Measurements from ENCODE around the gene MARCHF7. TPM values are rescaled to one million over a fixed set of nuclear protein-coding genes. Genes with fewer than 3 reads are reported as not detected.
A peak's percentile ranks its signal among the peaks of the same experiment; 100 is the strongest.

The MARCHF7 gene
- total RNA-seq, 1 donor = 191 TPM

DNA sequence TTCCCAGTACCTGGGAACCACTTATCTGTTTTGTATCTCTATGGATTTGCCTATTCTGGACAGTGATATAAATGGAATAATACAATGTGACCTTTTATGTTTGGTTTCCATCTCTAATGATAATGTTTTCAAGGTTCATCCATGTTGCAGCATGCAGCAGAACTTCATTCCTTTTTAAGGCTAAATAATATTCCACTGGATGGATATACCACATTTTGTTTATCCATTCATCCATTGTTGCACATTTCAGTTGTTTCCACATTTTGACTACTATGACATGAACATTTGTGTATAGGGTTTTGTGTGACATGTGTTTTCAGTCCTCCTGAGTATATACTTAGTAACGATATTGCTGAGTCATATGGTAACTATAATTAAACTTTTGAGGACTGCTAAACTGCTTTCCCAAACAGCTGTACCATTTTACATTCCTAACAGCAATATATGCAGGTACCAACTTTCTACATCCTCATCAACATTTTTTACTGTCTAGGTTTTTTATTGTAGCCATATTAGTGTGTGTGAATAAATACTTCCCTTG, 17.7 kb upstream of the MARCHF7 start:
- DNase-seq (ENCODE audit: low read depth) = no peak
- H3K4me3 ChIP-seq (ENCODE audit: low read depth, low read length) = no peak overlapping the region
- TF ChIP-seq, protein P1, sequence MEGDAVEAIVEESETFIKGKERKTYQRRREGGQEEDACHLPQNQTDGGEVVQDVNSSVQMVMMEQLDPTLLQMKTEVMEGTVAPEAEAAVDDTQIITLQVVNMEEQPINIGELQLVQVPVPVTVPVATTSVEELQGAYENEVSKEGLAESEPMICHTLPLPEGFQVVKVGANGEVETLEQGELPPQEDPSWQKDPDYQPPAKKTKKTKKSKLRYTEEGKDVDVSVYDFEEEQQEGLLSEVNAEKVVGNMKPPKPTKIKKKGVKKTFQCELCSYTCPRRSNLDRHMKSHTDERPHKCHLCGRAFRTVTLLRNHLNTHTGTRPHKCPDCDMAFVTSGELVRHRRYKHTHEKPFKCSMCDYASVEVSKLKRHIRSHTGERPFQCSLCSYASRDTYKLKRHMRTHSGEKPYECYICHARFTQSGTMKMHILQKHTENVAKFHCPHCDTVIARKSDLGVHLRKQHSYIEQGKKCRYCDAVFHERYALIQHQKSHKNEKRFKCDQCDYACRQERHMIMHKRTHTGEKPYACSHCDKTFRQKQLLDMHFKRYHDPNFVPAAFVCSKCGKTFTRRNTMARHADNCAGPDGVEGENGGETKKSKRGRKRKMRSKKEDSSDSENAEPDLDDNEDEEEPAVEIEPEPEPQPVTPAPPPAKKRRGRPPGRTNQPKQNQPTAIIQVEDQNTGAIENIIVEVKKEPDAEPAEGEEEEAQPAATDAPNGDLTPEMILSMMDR (IDR thresholded peaks at IDR 0.05; ENCODE audit: insufficient read depth, low read length) = no peak

DNA sequence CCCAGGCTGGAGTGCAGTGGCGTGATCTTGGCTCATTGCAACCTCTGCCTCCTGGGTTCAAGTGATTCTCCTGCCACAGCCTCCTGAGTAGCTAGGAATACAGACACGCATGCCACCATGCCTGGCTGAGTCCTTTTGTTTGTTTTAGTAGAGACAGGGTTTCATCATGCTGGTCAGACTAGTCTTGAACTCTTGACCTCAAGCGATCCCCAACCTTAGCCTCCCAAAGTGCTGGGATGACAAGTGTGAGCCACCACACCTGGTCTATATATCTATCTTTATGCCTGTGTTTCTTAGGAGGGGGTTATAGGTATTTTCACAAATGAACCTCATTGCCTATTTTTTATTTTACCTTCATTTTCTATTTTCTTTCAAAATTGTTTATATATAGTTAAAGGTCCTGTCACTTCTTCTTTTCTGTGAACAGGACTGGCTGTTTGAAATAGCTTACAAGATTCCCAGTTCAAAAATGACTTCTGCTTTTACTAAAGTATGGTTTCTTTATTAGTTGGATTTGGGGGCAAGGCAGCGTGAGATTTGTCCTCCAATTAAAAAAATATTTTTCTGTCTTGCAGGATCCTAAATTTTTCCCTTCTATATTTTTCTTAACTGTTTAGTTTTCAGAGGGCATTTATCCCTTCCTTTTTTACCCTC, 16.4 kb upstream of the MARCHF7 start:
- DNase-seq (ENCODE audit: low read depth) = no peak
- no peak overlapping the region for H3K4me3 ChIP-seq (ENCODE audit: low read depth, low read length)
- TF ChIP-seq, protein P1 (IDR thresholded peaks at IDR 0.05; ENCODE audit: insufficient read depth, low read length) = no peak

DNA sequence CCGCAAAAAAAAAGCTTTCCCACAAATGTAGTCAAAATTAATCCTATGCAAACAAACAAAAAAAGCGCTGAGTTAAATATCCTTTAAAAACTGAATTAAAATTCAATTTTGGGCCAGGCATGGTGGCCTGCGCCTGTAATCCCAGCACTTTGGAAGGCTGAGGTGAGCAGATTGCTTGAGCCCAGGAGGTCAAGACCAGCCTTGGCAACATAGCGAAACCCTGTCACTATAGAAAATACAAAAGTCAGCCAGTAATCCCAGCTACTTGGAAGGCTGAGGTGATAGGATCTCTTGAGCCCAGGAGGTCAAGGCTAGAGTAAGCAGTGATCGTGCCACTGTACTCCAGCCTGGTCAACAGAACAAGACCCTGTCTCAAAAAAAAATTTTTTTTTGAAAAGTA, 8.8 kb upstream of the MARCHF7 start:
- no peak overlapping the region for H3K4me3 ChIP-seq (ENCODE audit: low read depth, low read length)
- no peak for DNase-seq (ENCODE audit: low read depth)
- TF ChIP-seq, protein P1 (IDR thresholded peaks at IDR 0.05; ENCODE audit: insufficient read depth, low read length) = no peak

DNA sequence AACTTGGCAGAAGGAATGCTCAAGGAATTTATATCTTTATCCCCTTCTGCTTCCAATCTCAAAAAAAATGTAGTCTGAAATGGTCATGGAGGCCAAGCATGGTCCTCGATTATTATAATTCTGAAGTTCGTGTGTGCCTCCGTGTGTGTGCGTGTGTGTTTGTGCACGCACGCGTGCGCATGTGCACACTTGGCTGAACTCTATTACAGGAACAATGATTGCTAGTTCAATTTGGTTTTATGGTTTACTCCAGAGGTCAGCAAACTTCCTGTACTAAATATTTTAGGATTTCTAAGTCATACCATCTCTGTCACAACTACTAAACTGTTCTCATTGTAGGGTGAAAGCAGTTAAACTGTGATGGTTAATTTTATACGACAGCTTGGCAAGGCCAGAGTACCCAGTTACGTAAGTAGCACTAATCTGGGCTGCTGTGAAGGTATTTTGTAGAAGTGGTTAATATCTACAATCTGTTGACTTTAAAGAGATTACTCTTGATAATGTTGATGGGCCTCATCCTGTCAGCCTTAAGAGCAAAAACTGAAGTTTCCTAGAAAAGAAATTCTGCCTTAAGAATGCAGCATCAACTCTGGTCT, 5.8 kb upstream of the MARCHF7 start:
- DNase-seq (ENCODE audit: low read depth) = peak; percentile 14
- no peak overlapping the region for H3K4me3 ChIP-seq (ENCODE audit: low read depth, low read length)
- TF ChIP-seq, protein P1 (IDR thresholded peaks at IDR 0.05; ENCODE audit: insufficient read depth, low read length) = no peak

DNA sequence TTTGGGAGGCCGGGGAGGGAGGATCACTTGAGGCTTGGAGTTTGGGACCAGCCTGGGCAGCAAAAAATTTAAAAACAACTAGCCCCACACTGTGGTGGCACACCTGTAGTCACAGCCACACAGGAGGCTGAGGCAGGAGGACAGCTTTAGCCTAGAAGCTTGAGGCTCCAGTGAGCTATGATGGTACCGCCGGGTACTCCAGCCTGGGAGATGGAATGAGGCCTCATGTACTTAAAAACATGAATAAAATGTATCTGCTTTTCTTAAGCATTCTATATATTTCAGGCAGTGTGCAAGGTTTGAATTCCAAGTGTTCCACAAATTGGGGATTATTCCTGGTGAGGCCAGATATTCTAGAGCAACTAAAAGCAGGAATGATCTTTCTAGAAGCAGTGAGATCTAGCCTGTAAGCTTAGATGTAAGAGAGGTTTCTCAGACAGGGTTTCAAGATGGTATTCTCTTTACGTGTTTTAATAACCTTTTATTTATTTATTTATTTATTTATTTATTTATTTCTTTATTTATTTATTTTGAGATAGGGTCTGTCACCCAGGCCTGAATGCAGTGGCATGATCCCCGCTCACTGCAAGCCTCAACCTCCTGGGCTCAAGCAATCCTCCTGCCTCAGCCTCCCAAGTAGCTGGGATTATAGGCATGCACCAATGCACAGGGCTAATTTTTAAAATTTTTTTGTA, 4.1 kb upstream of the MARCHF7 start:
- no peak for DNase-seq (ENCODE audit: low read depth)
- TF ChIP-seq, protein P1 (IDR thresholded peaks at IDR 0.05; ENCODE audit: insufficient read depth, low read length) = no peak
- no peak overlapping the region for H3K4me3 ChIP-seq (ENCODE audit: low read depth, low read length)

DNA sequence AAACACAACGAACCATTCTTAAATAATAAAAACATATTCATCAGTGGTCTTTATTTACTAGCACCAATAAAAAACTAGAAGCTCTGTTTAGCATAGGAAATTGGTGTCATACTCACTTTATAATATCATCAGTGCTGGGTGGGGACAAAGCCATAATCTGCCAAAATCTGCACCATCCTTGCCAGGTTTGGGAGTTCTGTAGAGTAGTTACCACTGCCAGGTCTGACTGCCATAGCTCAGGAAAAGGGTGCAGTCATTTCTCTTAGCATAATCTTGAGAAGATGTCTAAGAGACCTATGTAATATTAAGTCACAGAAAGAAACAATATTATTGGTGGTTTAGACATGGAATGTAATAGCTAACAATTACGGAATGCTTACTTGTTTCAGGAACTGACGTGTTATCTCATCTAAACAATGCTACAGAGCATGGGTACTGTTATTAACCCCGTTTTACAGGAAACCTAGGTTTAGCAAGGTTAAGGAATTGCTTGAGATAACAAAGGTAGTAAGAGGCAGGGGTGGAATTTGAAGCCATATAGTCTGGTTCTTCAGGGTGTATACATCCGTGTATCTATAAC, 1.6 kb upstream of the MARCHF7 start:
- H3K4me3 ChIP-seq (ENCODE audit: low read depth, low read length) = peak overlapping the region; percentile 36
- TF ChIP-seq, protein P1 (IDR thresholded peaks at IDR 0.05; ENCODE audit: insufficient read depth, low read length) = no peak
- DNase-seq (ENCODE audit: low read depth) = peak; percentile 55
